DMS79 treated with DMSO at 0.1 percent for 48 hours (cell line): ENCODE results near the gene RAB36.

Experiments used
- DNase-seq: peaks from one replicate; lab custom pipeline; 2025; lab: John Stamatoyannopoulos, UW

Gene RAB36

DNA sequence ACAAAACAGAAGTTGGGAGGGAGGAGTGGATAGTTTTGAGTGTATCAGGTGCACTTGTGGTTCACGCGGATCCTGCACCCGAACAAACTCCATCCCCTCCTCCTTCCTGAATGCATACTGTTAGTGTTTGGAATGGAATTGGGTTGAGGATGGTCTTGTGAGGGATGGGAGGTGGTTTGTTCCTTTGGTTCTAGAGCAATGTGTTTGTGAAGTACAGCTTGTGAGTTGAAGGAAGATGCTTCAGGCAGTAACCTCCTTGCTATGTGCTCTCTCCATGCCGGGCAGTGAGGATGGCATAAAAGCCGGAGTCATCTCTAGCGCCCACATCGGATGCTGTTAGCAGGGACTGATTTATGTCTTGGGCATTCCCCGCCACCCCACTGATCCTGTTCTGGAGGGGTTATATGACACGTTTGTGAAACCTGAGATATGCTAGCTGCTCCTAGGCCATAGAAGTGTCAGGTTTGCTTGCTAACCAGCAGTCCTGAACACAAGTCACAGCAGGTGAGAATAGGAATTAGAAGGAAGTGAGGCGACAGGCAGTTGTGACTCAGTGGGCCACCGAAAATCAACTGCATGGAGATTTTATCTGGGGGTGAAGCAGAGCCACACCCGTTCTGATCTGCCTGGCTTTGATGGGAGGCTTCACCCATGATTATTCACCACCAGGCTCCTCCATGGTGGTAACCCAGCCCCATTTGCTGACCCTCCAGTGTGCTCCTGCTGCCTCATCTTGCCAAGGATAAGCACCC is 37.2 kb downstream of the RAB36 start:
- DNase-seq: peak; percentile 21

- DNase-seq: peak; percentile 26
Observed at GRCh38 chr22:23183061-23183698, 37.9 kb downstream of the RAB36 start.

GRCh38 chr22:23184100-23184763 is 39.0 kb downstream of the RAB36 start:
- no peak for DNase-seq

GRCh38 chr22:23184764-23185113 is 39.5 kb downstream of the RAB36 start:
- no peak for DNase-seq

DNA sequence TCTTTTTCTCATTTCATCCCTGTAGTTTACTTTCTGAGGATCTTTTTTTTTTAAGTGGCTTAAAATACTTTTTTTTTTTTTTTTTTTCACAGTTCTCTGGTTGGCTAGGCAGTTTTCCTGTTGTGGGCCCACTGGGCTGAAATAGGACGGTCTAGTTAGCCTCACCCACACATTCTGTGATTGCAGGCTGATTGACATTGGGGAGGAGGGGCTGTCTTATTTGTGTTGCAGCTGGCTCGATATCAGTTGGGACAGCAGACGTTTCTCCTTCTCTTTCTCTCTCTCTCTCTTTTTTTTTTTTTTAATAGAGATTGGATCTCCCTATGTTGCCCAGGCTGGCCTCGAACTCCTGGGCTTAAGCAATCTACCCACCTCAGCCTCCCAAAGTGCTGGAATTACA is 41.9 kb downstream of the RAB36 start:
- DNase-seq: no peak

DNA sequence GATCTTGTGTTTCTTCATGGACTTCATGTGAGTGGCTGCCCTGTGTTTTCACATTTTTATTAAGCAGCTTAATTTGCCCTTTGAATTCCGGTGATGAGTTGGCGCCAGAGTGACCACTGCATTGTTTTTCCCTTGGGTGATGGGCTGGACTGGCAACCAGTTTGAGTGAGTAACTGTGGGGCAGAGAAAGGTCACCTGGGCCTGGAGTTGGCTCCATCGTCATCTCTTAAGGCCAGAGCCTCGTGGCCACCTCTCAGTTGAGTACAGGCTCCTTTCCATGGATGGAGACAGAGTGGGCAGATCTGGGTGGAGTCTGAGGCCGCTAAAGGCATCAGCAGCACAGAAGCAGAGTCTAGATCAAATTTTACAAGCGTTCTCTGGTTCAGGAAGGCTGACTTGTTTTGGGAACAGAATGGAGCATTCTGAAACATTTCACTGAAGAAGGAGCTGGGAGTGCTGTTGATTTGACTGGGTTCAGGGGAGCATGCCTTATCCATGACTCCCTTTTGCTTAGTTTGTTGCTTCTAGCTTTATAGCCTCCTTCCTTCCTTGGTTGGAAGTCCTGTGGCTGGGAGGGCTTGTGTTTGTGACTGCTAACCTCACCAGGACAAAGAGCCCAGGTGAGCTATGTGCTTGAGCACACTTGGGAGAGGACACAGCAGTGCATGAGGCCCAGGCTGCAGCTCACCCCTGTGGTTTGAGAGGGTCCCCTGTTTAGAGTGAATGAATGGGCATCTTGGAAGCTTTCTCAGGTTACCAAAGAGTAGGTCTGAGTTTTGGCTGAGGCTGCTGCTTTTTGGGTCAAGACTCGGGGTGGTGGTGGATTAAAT is 42.8 kb downstream of the RAB36 start:
- no peak for DNase-seq

DNA sequence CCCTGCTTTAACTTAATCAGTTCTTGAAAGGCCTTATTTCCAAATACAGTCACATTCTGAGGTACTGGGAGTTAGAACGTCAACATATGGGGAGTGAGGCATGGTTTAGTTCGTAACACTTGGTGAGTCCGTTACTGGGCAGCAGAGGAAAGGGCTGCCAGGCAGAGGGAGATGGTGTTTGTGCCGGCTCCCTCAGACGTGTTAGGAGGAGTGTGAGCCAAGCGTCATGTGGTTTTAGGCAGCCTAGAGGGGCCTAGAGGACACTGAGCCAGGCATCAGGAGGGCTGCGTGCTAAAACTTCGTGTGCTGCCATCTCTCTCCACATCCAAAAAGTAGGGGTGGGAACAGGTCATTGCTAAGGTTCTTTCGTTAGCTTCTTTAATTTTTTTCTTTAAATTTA is 45.2 kb downstream of the RAB36 start:
- no peak for DNase-seq

GRCh38 chr22:23192133-23192532 is 46.9 kb downstream of the RAB36 start:
- DNase-seq: peak; percentile 81

DNA sequence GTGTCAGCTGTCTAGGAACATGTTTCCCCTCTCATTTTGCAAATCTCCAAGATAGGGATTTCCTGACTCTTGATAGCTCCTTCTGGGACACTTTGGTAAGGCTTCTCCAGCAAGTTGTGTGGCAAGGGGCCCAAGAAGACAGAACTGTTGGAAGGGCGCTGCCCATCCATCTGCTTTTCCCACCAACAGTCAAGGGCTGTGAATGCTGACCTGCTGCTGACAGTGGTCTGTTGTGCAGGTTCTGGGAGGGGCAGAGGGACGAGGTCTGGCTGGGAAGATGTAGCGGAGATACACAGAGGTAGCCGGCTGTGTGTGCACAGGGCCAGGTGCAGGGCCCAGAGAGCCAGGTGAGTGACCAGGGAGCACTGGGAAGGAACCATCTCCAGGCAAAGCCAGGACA is 47.3 kb downstream of the RAB36 start:
- DNase-seq: no peak

- no peak for DNase-seq
Observed at GRCh38 chr22:23193196-23193827, 48.0 kb downstream of the RAB36 start.

DNA sequence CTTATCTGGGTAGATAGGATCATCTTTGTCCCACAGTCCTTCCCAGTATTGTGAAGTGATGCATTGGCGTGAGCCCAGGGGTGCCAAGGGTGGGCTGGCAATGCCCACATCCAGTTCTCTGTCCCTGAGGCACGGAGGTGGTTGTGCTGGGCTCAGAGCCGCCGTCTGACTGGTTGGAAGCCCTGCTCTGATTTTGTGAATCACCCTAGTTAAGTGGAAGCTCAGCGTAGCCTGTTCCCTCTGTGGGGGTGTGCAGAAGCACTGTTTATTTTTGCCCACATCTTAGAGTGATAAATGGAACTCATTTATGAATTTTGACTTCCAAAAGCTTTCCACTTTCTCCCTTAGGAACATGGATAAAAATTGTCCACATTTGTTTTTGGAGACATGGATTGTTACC is 48.6 kb downstream of the RAB36 start:
- no peak for DNase-seq

DNA sequence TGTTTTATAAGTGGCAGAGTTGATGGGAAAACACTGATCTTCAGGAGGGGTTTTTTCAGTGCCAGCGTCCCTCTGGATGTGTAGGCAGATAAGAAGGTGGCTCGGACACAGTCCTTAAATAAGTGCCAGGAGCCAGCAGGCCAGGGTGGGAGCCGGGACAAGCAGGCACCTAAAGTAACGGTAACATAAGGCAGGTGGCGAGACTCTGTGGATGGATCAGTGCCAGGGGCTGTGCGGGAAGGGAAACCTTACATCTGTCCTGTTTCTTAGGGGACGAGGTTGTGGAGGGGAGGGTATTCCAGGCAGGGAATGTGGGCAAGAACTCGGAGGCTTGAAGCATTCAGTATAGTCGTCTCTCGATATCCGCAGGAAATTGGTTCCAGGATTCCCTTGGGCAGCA is 50.9 kb downstream of the RAB36 start:
- no peak for DNase-seq

DNA sequence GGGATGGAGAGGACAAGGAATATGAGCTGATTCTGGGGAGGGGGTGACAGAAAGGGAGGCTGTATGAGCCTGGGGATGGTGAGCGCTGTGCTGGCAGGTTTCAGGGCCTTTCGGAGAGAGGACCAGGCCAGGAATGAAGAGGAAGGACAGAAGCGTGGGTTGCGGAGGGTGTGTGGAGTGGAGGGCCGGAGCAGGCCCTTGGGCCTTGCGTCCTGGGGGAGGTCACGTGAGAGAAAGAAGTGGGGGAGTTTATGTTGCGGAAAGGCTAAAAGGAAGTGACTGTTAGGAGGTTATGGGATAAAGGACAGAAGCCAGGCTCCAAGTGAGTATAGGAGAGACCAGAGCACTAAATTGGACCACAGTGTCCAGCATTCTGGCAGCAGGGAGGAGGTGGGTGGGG is 52.6 kb downstream of the RAB36 start:
- DNase-seq: no peak

DNA sequence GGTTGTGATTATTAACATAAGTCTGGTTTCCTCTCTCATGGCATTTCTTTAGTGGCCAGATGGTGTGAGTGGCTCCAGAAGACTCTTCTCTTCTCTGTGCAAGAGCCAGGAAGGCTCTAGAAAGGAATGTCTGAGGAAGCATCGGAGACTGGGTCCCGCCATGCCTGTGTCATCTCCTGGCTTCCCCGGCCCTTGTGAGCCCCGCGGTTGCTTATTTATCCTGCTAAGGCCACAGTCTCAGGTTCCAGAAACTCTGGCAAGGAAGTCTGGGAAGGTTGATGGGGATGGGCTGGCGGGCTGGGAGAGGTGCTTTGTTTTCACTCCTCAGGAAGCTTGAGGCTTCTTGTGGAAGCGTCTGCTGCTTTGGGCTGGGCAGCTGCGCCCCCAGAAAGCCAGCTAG is 53.9 kb downstream of the RAB36 start:
- DNase-seq: no peak

- no peak for DNase-seq
Observed at GRCh38 chr22:23200898-23201297, 55.6 kb downstream of the RAB36 start.

DNA sequence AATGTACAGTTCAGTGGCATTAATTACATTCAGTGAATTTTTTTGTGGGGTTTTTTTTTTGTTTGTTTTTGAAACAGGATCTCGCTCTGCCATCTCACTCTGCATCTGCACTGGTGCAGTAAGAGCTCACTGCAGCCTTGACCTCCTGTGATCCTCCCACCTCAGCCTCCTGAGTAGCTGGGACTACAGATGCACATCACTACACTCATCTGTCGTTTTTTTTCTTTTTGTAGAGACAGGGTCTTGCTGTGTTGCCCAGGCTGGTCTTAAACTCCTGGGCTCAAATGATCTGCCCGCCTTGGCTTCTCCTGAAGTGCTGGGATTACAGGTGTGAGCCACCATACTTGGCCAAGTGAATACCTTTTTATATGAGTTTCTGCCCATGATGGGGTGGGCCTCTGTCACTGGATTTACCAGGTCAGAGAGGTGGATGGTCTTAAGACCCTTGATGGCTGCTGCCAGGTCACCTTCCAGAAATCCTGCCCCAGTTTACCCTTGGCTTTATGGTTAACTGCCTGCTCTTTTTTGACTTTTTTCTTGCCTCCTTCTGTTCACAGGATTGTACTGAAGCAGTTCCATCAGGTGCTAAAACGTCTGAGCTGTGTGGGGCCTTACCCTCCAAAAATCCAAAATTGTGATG is 57.7 kb downstream of the RAB36 start:
- no peak for DNase-seq

DNA sequence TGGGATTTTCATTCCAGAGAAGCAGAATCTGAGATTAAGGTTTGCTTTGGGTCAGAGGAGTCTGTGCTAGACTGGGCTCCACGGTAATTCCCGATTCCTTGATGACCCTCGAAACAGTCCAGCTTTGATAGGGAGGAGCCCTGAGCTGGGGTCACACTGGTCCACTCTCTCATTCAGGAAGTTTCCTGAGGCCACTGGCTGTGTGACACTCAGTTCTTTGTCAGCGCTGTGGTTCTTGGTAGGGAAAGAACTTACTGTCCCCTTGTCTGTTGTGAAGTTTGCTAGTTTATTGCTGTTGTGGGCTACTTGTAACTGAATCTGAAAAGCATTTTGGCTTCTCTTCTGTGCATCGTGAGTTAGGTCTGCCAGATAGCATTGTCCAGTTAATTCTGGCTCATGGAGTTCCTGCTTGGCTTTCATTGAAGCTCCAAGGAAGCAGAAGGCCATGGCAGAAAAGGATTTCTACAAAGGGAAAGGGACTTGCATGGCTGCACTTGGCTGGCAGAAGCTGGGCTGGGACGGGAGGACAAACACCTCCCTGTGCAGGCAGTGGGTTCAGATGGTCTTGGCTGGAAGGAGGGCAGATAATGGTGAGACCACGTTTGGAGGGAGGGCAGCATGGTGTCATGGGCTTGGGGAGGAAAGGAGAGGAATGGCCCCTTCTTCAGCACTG is 58.3 kb downstream of the RAB36 start:
- no peak for DNase-seq

GRCh38 chr22:23204125-23204488 is 58.8 kb downstream of the RAB36 start:
- DNase-seq: no peak

GRCh38 chr22:23204541-23205157 is 59.4 kb downstream of the RAB36 start:
- peak; percentile 58 for DNase-seq

DNA sequence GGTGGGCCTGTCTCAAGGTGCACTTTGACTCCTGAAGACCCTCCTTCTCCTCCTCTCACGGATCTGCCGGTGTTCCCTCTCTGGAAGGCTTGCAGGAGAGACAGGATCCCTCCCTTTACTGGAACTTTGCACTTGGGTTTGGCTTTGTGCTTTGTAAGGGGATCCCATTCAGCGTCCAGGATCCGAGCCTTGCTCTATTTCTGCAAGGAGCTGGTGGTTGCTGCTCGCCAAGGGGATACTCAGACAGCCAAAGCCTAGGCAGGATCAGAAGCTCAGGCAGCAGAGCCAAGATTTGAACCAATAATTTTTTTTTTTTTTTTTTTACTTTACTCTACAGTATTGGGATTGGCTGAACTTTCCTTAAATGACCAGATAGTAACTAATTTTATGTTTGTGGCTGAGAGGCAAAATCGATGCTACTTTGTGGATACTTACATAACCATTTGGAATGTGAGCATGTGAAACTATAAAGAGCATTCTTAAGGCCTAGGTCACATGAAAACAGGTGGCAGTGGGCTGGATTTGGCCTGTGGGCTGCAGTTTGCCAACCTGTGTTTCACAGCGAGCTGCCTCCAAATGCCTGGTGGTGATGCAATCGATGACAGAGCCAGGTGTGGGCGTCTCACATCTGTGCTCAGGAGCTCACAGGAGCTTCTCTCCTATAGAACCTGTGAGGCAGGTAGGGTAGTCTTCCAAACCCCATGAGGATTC is 60.2 kb downstream of the RAB36 start:
- no peak for DNase-seq
